Measurements from ENCODE around the gene CD69. TPM values are rescaled to one million over a fixed set of nuclear protein-coding genes. Genes with fewer than 3 reads are reported as not detected.

Gene CD69
- total and polyA plus RNA-seq, 2 donors: 90.9 to 222 TPM

- H3K4me3 ChIP-seq (ENCODE audit: low read length in 2 of 2): no peak overlapping the region
Measured at GRCh38 chr12:9796971-9797370, 36.3 kb upstream of the CD69 start.

GRCh38 chr12:9796346-9796745 lies 35.6 kb upstream of the CD69 start:
- H3K27ac ChIP-seq (ENCODE audit: low read depth in 1 of 2, low read length in 1 of 2): no peak overlapping the region
- H3K4me3 ChIP-seq (ENCODE audit: low read length in 2 of 2): no peak overlapping the region
- 60% methylated on average over 5 of the region's 5 CpGs for WGBS
- DNase-seq (ENCODE audit: low read depth in 6 of 9, low spot score in 9 of 9): no peak
- H3K4me1 ChIP-seq (ENCODE audit: control insufficient read depth in 2 of 2, insufficient read depth in 2 of 2, low read length in 2 of 2): peaks cover 0 to 8% of the 10 kb centered on the region in 2 donors
- H3K9me3 ChIP-seq (ENCODE audit: control insufficient read depth in 2 of 2, insufficient read depth in 1 of 2, low read length in 1 of 2): no peaks in the 10 kb centered on the region
- no peaks in the 10 kb centered on the region for H3K36me3 ChIP-seq (ENCODE audit: control insufficient read depth in 2 of 2, insufficient read depth in 2 of 2, low read length in 1 of 2)
- H3K27me3 ChIP-seq (ENCODE audit: control insufficient read depth in 2 of 2, insufficient read depth in 1 of 2, low read length in 1 of 2): no peaks in the 10 kb centered on the region

More at GRCh38 chr12:9796971-9797370, 36.3 kb upstream of the CD69 start:
- H3K4me1 ChIP-seq (ENCODE audit: control insufficient read depth in 2 of 2, insufficient read depth in 2 of 2, low read length in 2 of 2): peaks cover 0 to 8% of the 10 kb centered on the region in 2 donors
- H3K27ac ChIP-seq (ENCODE audit: low read depth in 1 of 2, low read length in 1 of 2): no peak overlapping the region
- 57% methylated on average over 7 of the region's 7 CpGs for WGBS
- no peak for DNase-seq (ENCODE audit: low read depth in 6 of 9, low spot score in 9 of 9)
- no peaks in the 10 kb centered on the region for H3K36me3 ChIP-seq (ENCODE audit: control insufficient read depth in 2 of 2, insufficient read depth in 2 of 2, low read length in 1 of 2)
- H3K27me3 ChIP-seq (ENCODE audit: control insufficient read depth in 2 of 2, insufficient read depth in 1 of 2, low read length in 1 of 2): no peaks in the 10 kb centered on the region
- no peaks in the 10 kb centered on the region for H3K9me3 ChIP-seq (ENCODE audit: control insufficient read depth in 2 of 2, insufficient read depth in 1 of 2, low read length in 1 of 2)

GRCh38 chr12:9795945-9796344 lies 35.2 kb upstream of the CD69 start:
- WGBS: 100% methylated on average over 2 of the region's 2 CpGs
- H3K36me3 ChIP-seq (ENCODE audit: control insufficient read depth in 2 of 2, insufficient read depth in 2 of 2, low read length in 1 of 2): no peaks in the 10 kb centered on the region
- no peak overlapping the region for H3K4me3 ChIP-seq (ENCODE audit: low read length in 2 of 2)
- no peak overlapping the region for H3K27ac ChIP-seq (ENCODE audit: low read depth in 1 of 2, low read length in 1 of 2)
- H3K4me1 ChIP-seq (ENCODE audit: control insufficient read depth in 2 of 2, insufficient read depth in 2 of 2, low read length in 2 of 2): peaks cover 0 to 8% of the 10 kb centered on the region in 2 donors
- DNase-seq (ENCODE audit: low read depth in 6 of 9, low spot score in 9 of 9): no peak
- no peaks in the 10 kb centered on the region for H3K27me3 ChIP-seq (ENCODE audit: control insufficient read depth in 2 of 2, insufficient read depth in 1 of 2, low read length in 1 of 2)
- H3K9me3 ChIP-seq (ENCODE audit: control insufficient read depth in 2 of 2, insufficient read depth in 1 of 2, low read length in 1 of 2): no peaks in the 10 kb centered on the region

- Histone ChIP-seq H3K4me3 (ENCODE audit: low read length in 2 of 2) (no peak overlapping the region), H3K27ac (ENCODE audit: low read depth in 1 of 2, low read length in 1 of 2) (peak overlapping the region in 1 of 2 donors; percentile 45), H3K36me3 (ENCODE audit: control insufficient read depth in 2 of 2, insufficient read depth in 2 of 2, low read length in 1 of 2) (no peaks in the 10 kb centered on the region), H3K9me3 (ENCODE audit: control insufficient read depth in 2 of 2, insufficient read depth in 1 of 2, low read length in 1 of 2) (peaks cover 0 to 5% of the 10 kb centered on the region in 2 donors), H3K27me3 (ENCODE audit: control insufficient read depth in 2 of 2, insufficient read depth in 1 of 2, low read length in 1 of 2) (no peaks in the 10 kb centered on the region), H3K4me1 (ENCODE audit: control insufficient read depth in 2 of 2, insufficient read depth in 2 of 2, low read length in 2 of 2) (peaks cover 0 to 8% of the 10 kb centered on the region in 2 donors)
- DNase-seq (ENCODE audit: low read depth in 6 of 9, low spot score in 9 of 9): no peak
- 64% methylated on average over 2 of the region's 2 CpGs for WGBS
Measured at GRCh38 chr12:9794484-9795093, 33.9 kb upstream of the CD69 start.

- Histone ChIP-seq H3K27ac (ENCODE audit: low read depth in 1 of 2, low read length in 1 of 2) (no peak overlapping the region), H3K4me3 (ENCODE audit: low read length in 2 of 2) (no peak overlapping the region), H3K27me3 (ENCODE audit: control insufficient read depth in 2 of 2, insufficient read depth in 1 of 2, low read length in 1 of 2) (no peaks in the 10 kb centered on the region), H3K36me3 (ENCODE audit: control insufficient read depth in 2 of 2, insufficient read depth in 2 of 2, low read length in 1 of 2) (no peaks in the 10 kb centered on the region), H3K9me3 (ENCODE audit: control insufficient read depth in 2 of 2, insufficient read depth in 1 of 2, low read length in 1 of 2) (peaks cover 0 to 5% of the 10 kb centered on the region in 2 donors), H3K4me1 (ENCODE audit: control insufficient read depth in 2 of 2, insufficient read depth in 2 of 2, low read length in 2 of 2) (peaks cover 0 to 8% of the 10 kb centered on the region in 2 donors)
- peak in 3 of 9 donors; percentile 26 to 62 (median 49) for DNase-seq (ENCODE audit: low read depth in 6 of 9, low spot score in 9 of 9)
- WGBS: 14% methylated on average over 8 of the region's 8 CpGs
Measured at GRCh38 chr12:9793779-9794395, 33.2 kb upstream of the CD69 start.

GRCh38 chr12:9792961-9793617 lies 32.4 kb upstream of the CD69 start:
- Histone ChIP-seq H3K4me1 (ENCODE audit: control insufficient read depth in 2 of 2, insufficient read depth in 2 of 2, low read length in 2 of 2) (peaks cover 0 to 8% of the 10 kb centered on the region in 2 donors), H3K27me3 (ENCODE audit: control insufficient read depth in 2 of 2, insufficient read depth in 1 of 2, low read length in 1 of 2) (no peaks in the 10 kb centered on the region), H3K9me3 (ENCODE audit: control insufficient read depth in 2 of 2, insufficient read depth in 1 of 2, low read length in 1 of 2) (peaks cover 0 to 5% of the 10 kb centered on the region in 2 donors), H3K4me3 (ENCODE audit: low read length in 2 of 2) (no peak overlapping the region), H3K36me3 (ENCODE audit: control insufficient read depth in 2 of 2, insufficient read depth in 2 of 2, low read length in 1 of 2) (no peaks in the 10 kb centered on the region), H3K27ac (ENCODE audit: low read depth in 1 of 2, low read length in 1 of 2) (no peak overlapping the region)
- no peak for DNase-seq (ENCODE audit: low read depth in 6 of 9, low spot score in 9 of 9)
- WGBS: 95% methylated on average over 2 of the region's 2 CpGs

GRCh38 chr12:9792185-9792900 lies 31.6 kb upstream of the CD69 start:
- DNase-seq (ENCODE audit: low read depth in 6 of 9, low spot score in 9 of 9): no peak
- Histone ChIP-seq H3K36me3 (ENCODE audit: control insufficient read depth in 2 of 2, insufficient read depth in 2 of 2, low read length in 1 of 2) (no peaks in the 10 kb centered on the region), H3K27ac (ENCODE audit: low read depth in 1 of 2, low read length in 1 of 2) (no peak overlapping the region), H3K4me3 (ENCODE audit: low read length in 2 of 2) (no peak overlapping the region), H3K27me3 (ENCODE audit: control insufficient read depth in 2 of 2, insufficient read depth in 1 of 2, low read length in 1 of 2) (no peaks in the 10 kb centered on the region), H3K4me1 (ENCODE audit: control insufficient read depth in 2 of 2, insufficient read depth in 2 of 2, low read length in 2 of 2) (peaks cover 0 to 3% of the 10 kb centered on the region in 2 donors), H3K9me3 (ENCODE audit: control insufficient read depth in 2 of 2, insufficient read depth in 1 of 2, low read length in 1 of 2) (peaks cover 0 to 5% of the 10 kb centered on the region in 2 donors)
- 42% methylated on average over 2 of the region's 2 CpGs for WGBS

- 95% methylated on average over 6 of the region's 6 CpGs for whole genome bisulfite sequencing
- DNase-seq (ENCODE audit: low read depth in 6 of 9, low spot score in 9 of 9): no peak
- no peak overlapping the region for H3K27ac ChIP-seq (ENCODE audit: low read depth in 1 of 2, low read length in 1 of 2)
- H3K4me1 ChIP-seq (ENCODE audit: control insufficient read depth in 2 of 2, insufficient read depth in 2 of 2, low read length in 2 of 2): no peaks in the 10 kb centered on the region
- H3K36me3 ChIP-seq (ENCODE audit: control insufficient read depth in 2 of 2, insufficient read depth in 2 of 2, low read length in 1 of 2): no peaks in the 10 kb centered on the region
- H3K27me3 ChIP-seq (ENCODE audit: control insufficient read depth in 2 of 2, insufficient read depth in 1 of 2, low read length in 1 of 2): no peaks in the 10 kb centered on the region
- no peak overlapping the region for H3K4me3 ChIP-seq (ENCODE audit: low read length in 2 of 2)
- peaks cover 0 to 5% of the 10 kb centered on the region in 2 donors for H3K9me3 ChIP-seq (ENCODE audit: control insufficient read depth in 2 of 2, insufficient read depth in 1 of 2, low read length in 1 of 2)
Measured at GRCh38 chr12:9786726-9787717, 26.3 kb upstream of the CD69 start.
